BLaER1 (cell line): ENCODE data around the gene OLFML3.
A peak's percentile ranks its signal among the peaks of the same experiment; 100 is the strongest.

ENCODE experiments used
- H3K27ac ChIP-seq: shearing (Covaris generic); formaldehyde crosslinking; 2 replicates; pipeline ENCODE4 v1.8.1; 2022
- H3K27me3 ChIP-seq: shearing (Covaris generic); formaldehyde crosslinking; 2 replicates; pipeline ENCODE4 v1.8.1; 2022
- H3K36me3 ChIP-seq: shearing (Covaris generic); formaldehyde crosslinking; 2 replicates; pipeline ENCODE4 v1.8.1; 2022
- H3K4me1 ChIP-seq: shearing (Covaris generic); formaldehyde crosslinking; 2 replicates; pipeline ENCODE4 v1.8.1; 2022
- H3K4me2 ChIP-seq: shearing (Covaris generic); formaldehyde crosslinking; 2 replicates; pipeline ENCODE4 v1.8.1; 2022
- H3K4me3 ChIP-seq: shearing (Covaris generic); formaldehyde crosslinking; 2 replicates; pipeline ENCODE4 v1.8.1; 2022
- H3K9ac ChIP-seq: shearing (Covaris generic); formaldehyde crosslinking; 2 replicates; pipeline ENCODE4 v1.8.1; 2022
- H3K9me3 ChIP-seq: shearing (Covaris generic); formaldehyde crosslinking; 2 replicates; pipeline ENCODE4 v1.8.1; 2022
- H4K20me1 ChIP-seq: shearing (Covaris generic); formaldehyde crosslinking; 2 replicates; pipeline ENCODE4 v1.8.1; 2022
- Cebpa-rat ChIP-seq: shearing (Covaris generic); IDR thresholded peaks from 2 replicates; pipeline ENCODE4 v1.8.1; 2022

Gene OLFML3, protein sequence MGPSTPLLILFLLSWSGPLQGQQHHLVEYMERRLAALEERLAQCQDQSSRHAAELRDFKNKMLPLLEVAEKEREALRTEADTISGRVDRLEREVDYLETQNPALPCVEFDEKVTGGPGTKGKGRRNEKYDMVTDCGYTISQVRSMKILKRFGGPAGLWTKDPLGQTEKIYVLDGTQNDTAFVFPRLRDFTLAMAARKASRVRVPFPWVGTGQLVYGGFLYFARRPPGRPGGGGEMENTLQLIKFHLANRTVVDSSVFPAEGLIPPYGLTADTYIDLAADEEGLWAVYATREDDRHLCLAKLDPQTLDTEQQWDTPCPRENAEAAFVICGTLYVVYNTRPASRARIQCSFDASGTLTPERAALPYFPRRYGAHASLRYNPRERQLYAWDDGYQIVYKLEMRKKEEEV

DNA sequence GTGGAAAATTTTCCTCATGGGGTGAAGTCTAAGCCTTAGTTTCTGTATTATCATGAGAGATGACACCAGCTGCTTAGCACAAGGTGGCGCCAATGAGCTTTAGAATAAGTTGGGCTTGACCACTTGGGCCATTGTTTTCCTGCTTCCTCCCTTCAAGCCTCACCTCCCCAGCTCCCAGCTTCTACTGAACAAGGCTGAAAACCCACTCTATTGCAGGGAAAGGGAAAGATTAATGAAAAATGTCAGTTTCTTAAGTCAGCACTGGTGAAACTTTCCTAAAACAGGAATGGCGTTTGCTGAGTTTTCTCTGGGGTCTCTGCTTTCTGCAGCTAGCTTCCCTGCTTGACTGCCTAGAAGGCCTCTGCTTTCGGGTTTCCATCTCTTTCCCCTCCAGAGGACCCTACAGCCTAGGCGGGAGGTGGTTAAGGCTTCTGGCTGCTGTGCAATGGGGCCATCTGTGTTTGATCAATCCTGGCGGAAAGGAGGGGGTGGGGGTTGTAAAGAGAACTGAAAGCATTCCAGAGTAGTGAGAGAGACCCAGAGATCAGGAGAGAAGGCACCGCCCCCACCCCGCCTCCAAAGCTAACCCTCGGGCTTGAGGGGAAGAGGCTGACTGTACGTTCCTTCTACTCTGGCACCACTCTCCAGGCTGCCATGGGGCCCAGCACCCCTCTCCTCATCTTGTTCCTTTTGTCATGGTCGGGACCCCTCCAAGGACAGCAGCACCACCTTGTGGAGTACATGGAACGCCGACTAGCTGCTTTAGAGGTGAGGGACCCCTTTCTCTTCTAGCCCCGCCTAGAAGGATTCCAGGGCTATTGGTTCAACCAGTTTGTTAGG lies at the start of gene OLFML3:
Gene OLFML3, plus strand, starts transcription at position 612 of the 840 bp plus-strand sequence. Its CDS starts 43 bp downstream, at position 655.
- Histone ChIP-seq H3K9ac (no peak within 1 kb of the TSS), H3K27me3 (no peaks in the 10 kb centered on the region), H3K9me3 (no peaks in the 10 kb centered on the region), H3K36me3 (peaks cover 21% of the 10 kb centered on the region), H3K4me1 (peaks cover 81% of the 10 kb centered on the region), H3K27ac (peak within 1 kb of the TSS; percentile 1; the same call in 1 of the 2 replicates), H4K20me1 (peaks cover 6% of the 10 kb centered on the region; the same call in 1 of the 2 replicates), H3K4me2 (peak within 1 kb of the TSS; percentile 76), H3K4me3 (0 out of 2 replicates have a peak within 1 kb of the TSS, but pooled peaks have one; percentile 24)
- no peak for TF ChIP-seq Cebpa-rat

DNA sequence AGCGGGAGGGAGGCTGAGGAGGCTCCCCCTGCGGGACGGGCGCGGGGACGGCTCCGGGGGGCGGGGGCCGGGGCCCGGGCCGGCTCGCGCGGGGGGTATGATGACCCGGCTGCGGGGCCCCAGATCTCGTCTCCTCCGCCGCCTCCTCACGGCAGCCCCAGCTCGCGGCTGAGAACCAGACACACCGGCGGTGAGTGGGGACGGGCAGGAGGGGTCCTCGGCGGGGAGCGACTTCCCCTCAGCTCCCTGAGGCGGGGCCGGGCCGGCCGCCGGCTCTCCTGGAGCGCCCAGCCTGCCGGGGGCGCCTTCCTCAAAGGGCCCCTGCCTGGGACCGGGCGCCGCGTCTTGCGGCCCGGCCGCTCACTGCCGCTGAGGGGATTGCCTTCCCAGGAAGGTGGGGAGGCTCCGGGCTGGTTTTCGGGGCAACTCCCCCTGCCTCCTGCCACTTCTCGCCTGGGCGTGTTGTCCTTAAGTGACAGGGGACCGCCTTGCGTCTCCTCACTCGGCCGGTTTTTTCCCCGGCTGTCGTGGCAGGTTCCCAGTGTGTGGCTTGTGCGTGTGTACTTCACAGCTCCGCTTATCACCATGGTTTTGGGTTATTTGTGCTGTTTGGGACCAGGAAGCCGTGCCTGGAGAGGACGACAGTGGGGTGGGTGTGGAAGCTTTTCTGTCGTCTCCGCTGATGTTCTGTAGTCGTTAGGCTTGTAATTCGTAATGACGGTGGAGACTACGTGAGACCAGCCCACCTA lies 49.4 kb upstream of the OLFML3 start:
- H3K4me2 ChIP-seq, result peak overlapping the region; percentile 86
- H3K27ac ChIP-seq, result peak overlapping the region; percentile 91
- H3K36me3 ChIP-seq, result no peaks in the 10 kb centered on the region; the same call in 1 of the 2 replicates
- peak overlapping the region; percentile 96 for H3K4me3 ChIP-seq
- TF ChIP-seq Cebpa-rat, result no peak
- H4K20me1 ChIP-seq, result peaks cover 52% of the 10 kb centered on the region
- H3K9me3 ChIP-seq, result 0 out of 2 replicates have a peak, but pooled peaks cover under 1% of the 10 kb centered on the region
- peaks cover 53% of the 10 kb centered on the region for H3K4me1 ChIP-seq
- no peaks in the 10 kb centered on the region for H3K27me3 ChIP-seq
- H3K9ac ChIP-seq, result peak overlapping the region; percentile 89

DNA sequence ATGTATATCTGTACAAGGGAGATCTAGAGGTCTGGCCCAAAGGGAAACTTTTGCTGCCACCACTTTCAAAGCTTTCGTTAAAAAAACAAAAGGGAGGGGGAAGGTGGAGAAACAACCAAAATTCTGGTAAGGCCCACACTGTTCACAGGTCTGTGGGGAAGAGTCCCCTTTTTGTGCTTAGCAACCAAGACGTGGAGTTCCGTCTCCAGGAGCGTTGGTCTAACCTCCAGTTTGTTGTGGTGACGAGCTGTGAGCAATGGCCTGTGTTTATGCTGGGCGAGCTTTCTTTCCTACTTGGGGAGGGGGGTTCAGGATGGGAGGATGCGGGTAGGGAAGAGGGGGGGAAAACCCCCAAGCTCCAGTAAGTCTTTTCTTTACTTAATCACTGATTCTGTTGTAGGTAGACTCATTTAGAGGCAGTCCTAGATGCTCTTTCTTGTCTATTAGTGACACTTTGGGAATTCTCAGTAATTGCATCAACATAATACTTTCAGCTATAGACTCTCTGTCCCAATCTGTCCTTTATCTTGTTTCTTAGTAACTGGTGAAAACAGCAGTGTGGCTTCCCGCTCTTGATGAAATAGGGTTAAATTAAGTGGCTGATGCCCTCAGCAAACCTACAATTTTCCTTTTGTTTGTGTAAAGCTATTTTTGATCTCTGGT lies 48.6 kb upstream of the OLFML3 start:
- Histone ChIP-seq H3K4me3 (peak overlapping the region; percentile 96), H3K9ac (peak overlapping the region; percentile 89), H3K36me3 (peaks cover 5% of the 10 kb centered on the region; the same call in 1 of the 2 replicates), H3K4me1 (peaks cover 53% of the 10 kb centered on the region), H3K27ac (peak overlapping the region; percentile 91), H3K27me3 (no peaks in the 10 kb centered on the region), H4K20me1 (peaks cover 59% of the 10 kb centered on the region), H3K4me2 (peak overlapping the region; percentile 86), H3K9me3 (0 out of 2 replicates have a peak, but pooled peaks cover 3% of the 10 kb centered on the region)
- TF ChIP-seq Cebpa-rat, result no peak

DNA sequence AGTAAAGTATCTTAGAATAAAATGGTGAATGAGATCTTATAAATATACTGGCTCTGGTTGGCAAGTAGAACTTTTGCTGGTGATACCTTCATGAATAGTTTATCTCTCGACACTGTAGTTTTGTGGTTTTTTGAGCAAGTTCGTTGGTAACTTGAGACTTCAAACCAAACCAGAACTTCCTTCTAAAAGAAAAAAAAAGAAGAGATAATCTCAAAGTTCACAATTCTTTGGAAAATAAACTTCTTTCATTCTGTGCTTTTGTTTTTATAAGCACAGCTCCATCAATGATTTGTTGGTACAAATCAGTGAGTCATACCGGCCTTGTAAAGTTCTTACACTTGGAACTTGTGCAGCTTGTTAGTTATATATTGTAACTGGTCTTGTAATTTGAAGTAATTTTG lies 47.8 kb upstream of the OLFML3 start:
- peak overlapping the region; percentile 89 for H3K9ac ChIP-seq
- peak overlapping the region; percentile 86 for H3K4me2 ChIP-seq
- H3K4me3 ChIP-seq, result peak overlapping the region; percentile 96
- H3K27me3 ChIP-seq, result no peaks in the 10 kb centered on the region
- peaks cover 5% of the 10 kb centered on the region; the same call in 1 of the 2 replicates for H3K36me3 ChIP-seq
- peaks cover 56% of the 10 kb centered on the region for H3K4me1 ChIP-seq
- H4K20me1 ChIP-seq, result peaks cover 67% of the 10 kb centered on the region
- H3K27ac ChIP-seq, result peak overlapping the region; percentile 91
- no peak for TF ChIP-seq Cebpa-rat
- 0 out of 2 replicates have a peak, but pooled peaks cover 3% of the 10 kb centered on the region for H3K9me3 ChIP-seq

DNA sequence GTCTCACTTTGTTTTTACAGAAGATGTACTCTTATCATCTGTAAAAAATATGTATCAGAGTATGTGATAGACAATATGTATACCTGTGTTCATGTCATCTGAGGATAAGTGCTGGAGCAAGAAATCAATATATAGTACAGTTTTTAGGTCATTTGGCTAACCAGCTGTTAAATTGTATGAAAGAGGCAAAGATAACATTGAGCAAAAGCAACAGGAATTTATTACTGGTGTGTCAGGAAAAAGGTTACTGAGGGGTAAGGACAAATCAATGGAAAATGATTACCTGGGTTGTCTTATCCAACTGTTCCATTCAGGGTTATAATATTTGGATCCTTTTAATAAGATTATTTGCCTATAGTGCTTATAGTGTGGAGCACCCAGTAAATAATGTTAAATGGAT lies 45.3 kb upstream of the OLFML3 start:
- H3K9ac ChIP-seq, result no peak overlapping the region
- 0 out of 2 replicates have a peak, but pooled peaks cover 3% of the 10 kb centered on the region for H3K9me3 ChIP-seq
- peaks cover 93% of the 10 kb centered on the region for H4K20me1 ChIP-seq
- no peak overlapping the region for H3K4me3 ChIP-seq
- H3K36me3 ChIP-seq, result peaks cover 5% of the 10 kb centered on the region; the same call in 1 of the 2 replicates
- H3K27me3 ChIP-seq, result no peaks in the 10 kb centered on the region
- peaks cover 64% of the 10 kb centered on the region for H3K4me1 ChIP-seq
- peak overlapping the region; percentile 86; the same call in 1 of the 2 replicates for H3K4me2 ChIP-seq
- no peak for TF ChIP-seq Cebpa-rat
- no peak overlapping the region for H3K27ac ChIP-seq

DNA sequence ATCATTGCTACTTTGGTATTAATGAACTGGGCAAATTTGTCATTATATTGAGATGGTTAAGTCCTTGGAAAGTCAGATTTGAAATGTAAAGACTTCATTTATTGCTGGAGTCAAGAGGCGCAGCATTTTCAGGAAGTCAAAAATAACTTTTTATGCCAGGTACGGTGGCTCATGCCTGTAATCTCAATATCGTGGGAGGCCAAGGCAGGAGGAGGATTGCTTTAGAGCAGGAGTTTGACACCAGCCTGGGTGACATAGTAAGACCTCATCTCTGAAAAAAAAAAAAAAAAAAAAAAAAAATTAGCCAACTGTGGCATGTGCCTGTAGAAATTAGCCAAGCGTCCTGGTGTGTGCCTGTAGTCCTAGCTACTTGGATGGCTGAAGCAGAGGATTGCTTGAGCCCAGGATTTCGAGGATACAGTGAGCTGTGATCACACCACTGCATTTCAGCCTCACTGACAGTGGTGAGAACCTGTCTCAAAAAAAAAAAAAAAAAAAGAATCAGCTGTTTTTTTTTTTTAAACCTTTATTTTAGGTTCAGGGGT lies 44.7 kb upstream of the OLFML3 start:
- Histone ChIP-seq H3K4me1 (peaks cover 70% of the 10 kb centered on the region), H3K27ac (no peak overlapping the region), H4K20me1 (peaks cover 98% of the 10 kb centered on the region), H3K4me2 (no peak overlapping the region), H3K9ac (no peak overlapping the region), H3K9me3 (0 out of 2 replicates have a peak, but pooled peaks cover 3% of the 10 kb centered on the region), H3K4me3 (no peak overlapping the region), H3K27me3 (no peaks in the 10 kb centered on the region), H3K36me3 (peaks cover 5% of the 10 kb centered on the region; the same call in 1 of the 2 replicates)
- no peak for TF ChIP-seq Cebpa-rat

DNA sequence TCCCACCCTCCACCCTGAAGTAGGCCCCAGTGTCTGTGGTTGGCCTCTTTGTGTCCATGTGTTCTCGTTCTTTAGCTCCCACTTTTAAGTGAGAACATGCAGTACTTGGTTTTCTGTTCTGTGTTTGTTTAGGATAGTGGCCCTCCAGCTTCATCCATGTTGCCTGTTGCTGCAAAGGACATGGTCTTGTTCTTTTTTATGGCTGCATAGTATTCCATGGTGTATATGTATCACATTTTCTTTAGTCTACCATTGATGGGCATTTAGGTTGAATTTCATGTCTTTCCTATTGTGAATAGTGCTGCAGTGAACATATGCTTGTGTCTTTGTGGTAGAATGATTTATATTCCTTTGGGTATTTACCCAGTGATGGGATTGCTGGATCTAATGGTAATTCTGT lies 44.1 kb upstream of the OLFML3 start:
- Histone ChIP-seq H3K9me3 (0 out of 2 replicates have a peak, but pooled peaks cover 3% of the 10 kb centered on the region), H3K36me3 (peaks cover 5% of the 10 kb centered on the region), H3K4me2 (no peak overlapping the region), H3K27me3 (no peaks in the 10 kb centered on the region), H3K4me3 (no peak overlapping the region), H3K9ac (no peak overlapping the region), H4K20me1 (peaks cover 100% of the 10 kb centered on the region), H3K4me1 (peaks cover 75% of the 10 kb centered on the region), H3K27ac (no peak overlapping the region)
- no peak for TF ChIP-seq Cebpa-rat

DNA sequence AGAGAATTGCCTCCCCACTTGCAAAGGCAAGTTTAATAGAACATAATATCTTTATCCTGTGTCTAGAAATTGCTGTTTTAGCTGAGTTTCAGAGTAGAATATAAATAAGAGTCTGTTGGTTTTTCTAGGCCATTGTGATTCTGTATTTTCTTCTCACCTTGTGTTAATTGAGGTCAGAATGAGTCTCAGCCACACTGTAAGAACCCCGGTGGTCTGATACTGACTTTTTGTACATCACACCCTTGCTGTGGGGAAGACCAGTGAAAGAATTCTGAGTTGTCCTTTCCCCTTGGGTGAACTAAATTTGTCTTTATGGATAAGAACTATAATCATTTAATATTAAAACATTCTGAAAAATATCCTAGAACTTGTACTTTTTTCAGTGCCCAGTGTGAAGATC lies 43.3 kb upstream of the OLFML3 start:
- Histone ChIP-seq H3K36me3 (peaks cover 13% of the 10 kb centered on the region), H4K20me1 (peaks cover 100% of the 10 kb centered on the region), H3K27ac (no peak overlapping the region), H3K4me2 (no peak overlapping the region), H3K4me1 (peaks cover 79% of the 10 kb centered on the region), H3K9me3 (0 out of 2 replicates have a peak, but pooled peaks cover 3% of the 10 kb centered on the region), H3K27me3 (no peaks in the 10 kb centered on the region), H3K9ac (no peak overlapping the region), H3K4me3 (no peak overlapping the region)
- no peak for TF ChIP-seq Cebpa-rat
